ENCODE data around the gene IL17B. TPM values are rescaled to one million over a fixed set of nuclear protein-coding genes. Genes with fewer than 3 reads are reported as not detected.

The IL17B gene
- total RNA-seq, 4 donors from 2014 or later: not detected

- TF ChIP-seq CTCF (IDR thresholded peaks at IDR 0.05) (no peak), POLR2A (IDR thresholded peaks at IDR 0.05) (no peak)
- H3K27me3 ChIP-seq: no peaks in the 10 kb centered on the region
- no peak for DNase-seq
Measured at GRCh38 chr5:149337736-149338135, 41.4 kb downstream of the IL17B start.

GRCh38 chr5:149333711-149334443 is 45.2 kb downstream of the IL17B start:
- no peaks in the 10 kb centered on the region for H3K27me3 ChIP-seq
- no peak overlapping the region for H3K4me3 ChIP-seq
- no peak for DNase-seq
- no peaks in the 10 kb centered on the region for H3K36me3 ChIP-seq
- H3K9me3 ChIP-seq: no peaks in the 10 kb centered on the region
- H3K27ac ChIP-seq: no peak overlapping the region
- no peaks in the 10 kb centered on the region for H3K4me1 ChIP-seq
- TF ChIP-seq CTCF (IDR thresholded peaks at IDR 0.05): no peak
- TF ChIP-seq POLR2A (IDR thresholded peaks at IDR 0.05): no peak

More at GRCh38 chr5:149337736-149338135, 41.4 kb downstream of the IL17B start:
- Histone ChIP-seq H3K9me3 (no peaks in the 10 kb centered on the region), H3K4me3 (no peak overlapping the region), H3K27ac (no peak overlapping the region), H3K36me3 (no peaks in the 10 kb centered on the region), H3K4me1 (no peaks in the 10 kb centered on the region)

DNA sequence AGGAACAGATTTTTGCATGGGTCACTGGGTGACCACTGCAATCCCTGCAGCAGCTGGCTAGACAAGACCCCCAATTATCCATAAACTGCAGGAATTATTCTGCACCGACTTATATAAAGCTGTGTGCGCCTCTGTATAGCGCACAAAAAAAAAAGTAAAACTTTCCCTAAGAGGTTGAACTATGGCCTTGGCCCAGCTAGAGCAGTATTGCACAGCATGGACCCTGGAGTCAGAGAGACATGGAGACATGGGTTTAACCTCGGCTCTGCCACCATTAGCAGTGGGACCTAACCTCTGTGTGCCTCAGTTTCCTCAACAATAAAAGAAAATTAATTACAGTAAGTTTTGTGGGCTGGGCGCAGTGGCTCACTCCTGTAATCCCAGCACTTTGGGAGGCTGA is 50.9 kb downstream of the IL17B start:
- DNase-seq: no peak
- H3K9me3 ChIP-seq: no peaks in the 10 kb centered on the region
- no peak overlapping the region for H3K4me3 ChIP-seq
- peaks cover 0 to 2% (median 0%) of the 10 kb centered on the region in 4 donors for H3K4me1 ChIP-seq
- H3K36me3 ChIP-seq: no peaks in the 10 kb centered on the region
- H3K27me3 ChIP-seq: no peaks in the 10 kb centered on the region
- H3K27ac ChIP-seq: no peak overlapping the region
- TF ChIP-seq CTCF (IDR thresholded peaks at IDR 0.05) (no peak), POLR2A (IDR thresholded peaks at IDR 0.05) (no peak)

- Histone ChIP-seq H3K27ac (no peak overlapping the region), H3K9me3 (no peaks in the 10 kb centered on the region), H3K4me1 (peaks cover 0 to 14% (median 0%) of the 10 kb centered on the region in 4 donors), H3K27me3 (no peaks in the 10 kb centered on the region), H3K4me3 (no peak overlapping the region), H3K36me3 (no peaks in the 10 kb centered on the region)
- no peak for DNase-seq
- TF ChIP-seq POLR2A (IDR thresholded peaks at IDR 0.05): no peak
- no peak for TF ChIP-seq CTCF (IDR thresholded peaks at IDR 0.05)
Measured at GRCh38 chr5:149326611-149327010, 52.5 kb downstream of the IL17B start.

GRCh38 chr5:149325894-149326293 is 53.2 kb downstream of the IL17B start:
- TF ChIP-seq CTCF (IDR thresholded peaks at IDR 0.05): no peak
- no peak for TF ChIP-seq POLR2A (IDR thresholded peaks at IDR 0.05)
- Histone ChIP-seq H3K9me3 (no peaks in the 10 kb centered on the region), H3K4me3 (no peak overlapping the region), H3K27ac (no peak overlapping the region), H3K27me3 (no peaks in the 10 kb centered on the region), H3K4me1 (peaks cover 0 to 14% (median 0%) of the 10 kb centered on the region in 4 donors), H3K36me3 (no peaks in the 10 kb centered on the region)
- DNase-seq: no peak

All from Peyer's patch (tissue), 4 donors.